Loucy (cell line): ENCODE measurements around the gene ADGRL1.
"Not testable (repeated sequence)": the region's sequence is repeated elsewhere in the genome, so short reads cannot be mapped to it uniquely, and the experiment has no call there.

Experiments
- H2AFZ ChIP-seq: fragments of 200-600 bp; sonication (generic); 2 replicates; pipeline ENCODE4 v1.6.0; 2016; ENCODE audit warnings: antibody characterized with exemption, mild to moderate bottlenecking, low read length, moderate library complexity
- H3F3A ChIP-seq: fragments of 200-600 bp; 2 replicates; pipeline ENCODE4 v1.6.0; 2016; ENCODE audit warnings: antibody characterized with exemption, low read depth, mild to moderate bottlenecking
- H3K27me3 ChIP-seq: fragments of 200-600 bp; sonication (generic); 2 replicates; pipeline ENCODE4 v1.6.1; 2014; ENCODE audit warnings: low read length, mild to moderate bottlenecking; ENCODE audit not compliant: insufficient read depth, poor library complexity, severe bottlenecking
- H3K36me3 ChIP-seq: fragments of 200-600 bp; sonication (generic); 2 replicates; pipeline ENCODE4 v1.6.1; 2016; ENCODE audit warnings: low read length; ENCODE audit not compliant: insufficient read depth
- H3K4me1 ChIP-seq: fragments of 200-600 bp; sonication (generic); 2 replicates; pipeline ENCODE4 v1.5.1; 2014; ENCODE audit warnings: low read length, mild to moderate bottlenecking; ENCODE audit not compliant: insufficient read depth, poor library complexity, severe bottlenecking
- H3K4me2 ChIP-seq: fragments of 200-600 bp; sonication (generic); 2 replicates; pipeline ENCODE4 v1.6.0; 2014; ENCODE audit warnings: antibody characterized with exemption, low read length, low read depth, mild to moderate bottlenecking; ENCODE audit not compliant: poor library complexity, severe bottlenecking
- H3K4me3 ChIP-seq: fragments of 200-600 bp; sonication (generic); 2 replicates; pipeline ENCODE4 v1.5.1; 2014; ENCODE audit warnings: low read length, mild to moderate bottlenecking, mixed read lengths; ENCODE audit not compliant: poor library complexity, severe bottlenecking
- H3K79me2 ChIP-seq: fragments of 200-600 bp; sonication (generic); 2 replicates; pipeline ENCODE4 v1.6.1; 2014; ENCODE audit warnings: low read length; ENCODE audit not compliant: insufficient read depth
- H3K9ac ChIP-seq: fragments of 200-600 bp; sonication (generic); 2 replicates; pipeline ENCODE4 v1.6.0; 2014; ENCODE audit warnings: mild to moderate bottlenecking, low read depth, low read length, moderate library complexity; ENCODE audit not compliant: poor library complexity, severe bottlenecking
- H3K9me2 ChIP-seq: fragments of 200-600 bp; sonication (generic); replicated peaks from 2 replicates; pipeline ENCODE4 v1.6.1; 2016; ENCODE audit warnings: low read depth, low read length, mixed read lengths
- H3K9me3 ChIP-seq: fragments of 200-600 bp; sonication (generic); 2 replicates; pipeline ENCODE4 v1.6.1; 2014; ENCODE audit warnings: mild to moderate bottlenecking, antibody characterized with exemption, low read length, low read depth; ENCODE audit not compliant: insufficient read depth
- H4K20me1 ChIP-seq: fragments of 200-600 bp; sonication (generic); 2 replicates; pipeline ENCODE4 v1.6.0; 2014; ENCODE audit warnings: antibody characterized with exemption, low read length, mild to moderate bottlenecking; ENCODE audit not compliant: insufficient read depth, poor library complexity, severe bottlenecking
- CTCF ChIP-seq: fragments of 200-600 bp; sonication (generic); conservative IDR thresholded peaks from 2 replicates; pipeline ENCODE4 v1.5.1; 2014; ENCODE audit warnings: mild to moderate bottlenecking, antibody characterized with exemption, low read length
- EZH2phosphoT487 ChIP-seq: fragments of 200-600 bp; IDR thresholded peaks from 2 replicates; pipeline ENCODE4 v1.6.1; 2018; ENCODE audit warnings: antibody characterized with exemption, mild to moderate bottlenecking, moderate library complexity, borderline replicate concordance

ADGRL1 gene

GRCh38 chr19:14196105-14196504 lies 9.9 kb downstream of the ADGRL1 start:
- H3K4me3 ChIP-seq, H3K4me2 ChIP-seq, H3K4me1 ChIP-seq, H3K9ac ChIP-seq, H4K20me1 ChIP-seq, H3K9me2 ChIP-seq, H3K9me3 ChIP-seq, H3K27me3 ChIP-seq, H2AFZ ChIP-seq, H3K36me3 ChIP-seq, H3F3A ChIP-seq: not testable (repeated sequence)
- peaks cover 33% of the 10 kb centered on the region; the same call in 1 of the 2 replicates for H3K79me2 ChIP-seq
- peak; percentile 70 for TF ChIP-seq CTCF

GRCh38 chr19:14195216-14195615 lies 10.8 kb downstream of the ADGRL1 start:
- H4K20me1 ChIP-seq, H3K27me3 ChIP-seq, H2AFZ ChIP-seq, H3K4me1 ChIP-seq, H3K9ac ChIP-seq, H3K9me3 ChIP-seq, H3K9me2 ChIP-seq, H3K36me3 ChIP-seq, H3F3A ChIP-seq, H3K4me2 ChIP-seq, H3K4me3 ChIP-seq: not testable (repeated sequence)
- H3K79me2 ChIP-seq, result peaks cover 33% of the 10 kb centered on the region; the same call in 1 of the 2 replicates

- no peak overlapping the region for H3K4me3 ChIP-seq
- no peaks in the 10 kb centered on the region for H3K4me1 ChIP-seq
- H3K9me2 ChIP-seq, result no peaks in the 10 kb centered on the region
- H3K9me3 ChIP-seq, result no peaks in the 10 kb centered on the region
- H3F3A ChIP-seq, result no peaks in the 10 kb centered on the region
- H3K36me3 ChIP-seq, result no peaks in the 10 kb centered on the region
- H3K79me2 ChIP-seq, result peaks cover 6% of the 10 kb centered on the region; the same call in 1 of the 2 replicates
- no peaks in the 10 kb centered on the region for H4K20me1 ChIP-seq
- no peak overlapping the region for H2AFZ ChIP-seq
- no peak overlapping the region for H3K4me2 ChIP-seq
- TF ChIP-seq CTCF, result no peak
- TF ChIP-seq EZH2phosphoT487, result no peak
- no peaks in the 10 kb centered on the region for H3K27me3 ChIP-seq
- H3K9ac ChIP-seq, result no peak overlapping the region
These were observed 16.6 kb downstream of the ADGRL1 start for GRCh38 chr19:14189415-14189814.

GRCh38 chr19:14188086-14188485 lies 17.9 kb downstream of the ADGRL1 start:
- H3K36me3 ChIP-seq, H3K9me2 ChIP-seq, H3K4me1 ChIP-seq, H3K79me2 ChIP-seq, H3K9me3 ChIP-seq, H2AFZ ChIP-seq, H4K20me1 ChIP-seq, H3K4me2 ChIP-seq, H3F3A ChIP-seq, H3K27me3 ChIP-seq, H3K4me3 ChIP-seq, H3K9ac ChIP-seq: not testable (repeated sequence)
